ENCODE results near the gene IDE.

DNA sequence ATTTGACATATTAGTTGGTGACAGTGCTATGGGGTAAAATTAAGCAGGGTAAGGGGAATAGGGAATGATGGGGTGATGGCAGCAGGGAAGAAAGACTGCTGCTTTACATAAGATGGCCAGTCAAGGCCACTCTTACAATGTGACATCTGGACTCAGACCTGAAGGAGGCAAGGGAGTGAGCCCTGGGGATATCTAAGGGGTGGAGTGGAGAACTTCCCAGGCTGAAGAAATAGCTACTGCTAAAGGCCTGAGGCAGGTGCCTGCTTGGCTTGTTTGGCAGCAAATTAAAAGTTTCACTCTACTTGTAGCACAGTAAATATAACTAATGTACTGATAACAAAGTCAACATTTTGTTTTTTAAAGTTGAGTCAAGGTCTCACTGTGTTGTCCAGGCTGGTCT is 93.5 kb downstream of the IDE start:
- TF ChIP-seq POLR2A (IDR thresholded peaks at IDR 0.05) = no peak
- TF ChIP-seq, protein P1, sequence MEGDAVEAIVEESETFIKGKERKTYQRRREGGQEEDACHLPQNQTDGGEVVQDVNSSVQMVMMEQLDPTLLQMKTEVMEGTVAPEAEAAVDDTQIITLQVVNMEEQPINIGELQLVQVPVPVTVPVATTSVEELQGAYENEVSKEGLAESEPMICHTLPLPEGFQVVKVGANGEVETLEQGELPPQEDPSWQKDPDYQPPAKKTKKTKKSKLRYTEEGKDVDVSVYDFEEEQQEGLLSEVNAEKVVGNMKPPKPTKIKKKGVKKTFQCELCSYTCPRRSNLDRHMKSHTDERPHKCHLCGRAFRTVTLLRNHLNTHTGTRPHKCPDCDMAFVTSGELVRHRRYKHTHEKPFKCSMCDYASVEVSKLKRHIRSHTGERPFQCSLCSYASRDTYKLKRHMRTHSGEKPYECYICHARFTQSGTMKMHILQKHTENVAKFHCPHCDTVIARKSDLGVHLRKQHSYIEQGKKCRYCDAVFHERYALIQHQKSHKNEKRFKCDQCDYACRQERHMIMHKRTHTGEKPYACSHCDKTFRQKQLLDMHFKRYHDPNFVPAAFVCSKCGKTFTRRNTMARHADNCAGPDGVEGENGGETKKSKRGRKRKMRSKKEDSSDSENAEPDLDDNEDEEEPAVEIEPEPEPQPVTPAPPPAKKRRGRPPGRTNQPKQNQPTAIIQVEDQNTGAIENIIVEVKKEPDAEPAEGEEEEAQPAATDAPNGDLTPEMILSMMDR (IDR thresholded peaks at IDR 0.05) = no peak
